HG03066 (cell line): Measurements from ENCODE around the gene DCAF15.
A peak's percentile ranks its signal among the peaks of the same experiment; 100 is the strongest.

ENCODE experiments used
- ATAC-seq: cut with Tn5 transposase; IDR thresholded peaks from one replicate; pipeline ENCODE4 v1.9.1; 2021; ENCODE audit warnings: low read depth; ENCODE audit not compliant: unreplicated experiment

DCAF15 gene

DNA sequence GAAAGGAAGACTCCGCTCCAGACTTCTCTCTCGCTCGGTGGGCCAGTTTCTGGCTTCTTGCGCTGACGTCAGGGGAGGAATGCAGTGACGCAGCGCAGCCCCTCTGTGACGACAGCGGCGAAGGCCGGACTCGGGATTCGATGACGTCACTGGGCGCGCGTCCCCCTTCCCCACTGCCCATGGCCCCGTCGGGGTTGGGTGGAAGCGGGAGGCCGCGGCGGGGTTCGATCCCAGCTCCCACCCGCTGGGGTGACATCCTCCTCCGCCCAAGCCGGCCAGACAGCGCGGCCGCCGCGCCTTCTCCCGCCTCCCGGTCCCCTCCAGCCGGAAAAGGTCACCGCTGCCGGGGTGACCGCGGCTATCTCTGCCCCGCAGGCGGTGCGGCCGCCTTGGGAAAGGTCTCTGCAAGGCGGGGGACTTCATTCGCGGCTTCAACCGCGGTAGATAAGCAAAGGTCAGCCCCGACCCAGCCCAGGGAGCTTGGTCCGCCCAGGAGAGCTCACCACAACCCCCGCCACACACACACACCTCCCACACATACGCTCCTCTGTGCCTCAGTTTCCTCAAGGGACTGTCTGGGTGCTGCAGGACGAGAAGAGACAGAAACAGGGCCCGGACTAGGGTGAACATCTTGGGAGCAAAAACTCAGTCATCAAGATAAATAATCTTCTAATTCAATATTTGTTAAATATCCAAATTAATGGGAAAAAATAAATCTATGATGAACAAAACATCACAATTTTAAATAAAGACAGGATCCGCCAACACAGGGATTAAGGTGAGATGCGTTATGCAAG, 54.7 kb downstream of the DCAF15 start:
- ATAC-seq = peak; percentile 25
